ENCODE results near the gene OGDHL. TPM values are rescaled to one million over a fixed set of nuclear protein-coding genes. Genes with fewer than 3 reads are reported as not detected.

Gene OGDHL
- total RNA-seq, 4 donors from 2014 or later: not detected

GRCh38 chr10:49736564-49737113 lies 25.5 kb downstream of the OGDHL start:
- no peak for TF ChIP-seq CTCF (IDR thresholded peaks at IDR 0.05; ENCODE audit: low read depth)

- TF ChIP-seq CTCF (IDR thresholded peaks at IDR 0.05; ENCODE audit: low read depth): no peak
Measured at GRCh38 chr10:49735848-49736563, 26.1 kb downstream of the OGDHL start.

- no peak for TF ChIP-seq CTCF (IDR thresholded peaks at IDR 0.05; ENCODE audit: low read depth)
Measured at GRCh38 chr10:49735161-49735560, 27.0 kb downstream of the OGDHL start.

- no peak for TF ChIP-seq CTCF (IDR thresholded peaks at IDR 0.05; ENCODE audit: low read depth)
Measured at GRCh38 chr10:49734676-49735075, 27.4 kb downstream of the OGDHL start.

GRCh38 chr10:49733866-49734265 lies 28.3 kb downstream of the OGDHL start:
- no peak for TF ChIP-seq CTCF (IDR thresholded peaks at IDR 0.05; ENCODE audit: low read depth)

GRCh38 chr10:49726593-49726992 lies 35.5 kb downstream of the OGDHL start:
- TF ChIP-seq CTCF (IDR thresholded peaks at IDR 0.05; ENCODE audit: low read depth): no peak

GRCh38 chr10:49713266-49713665 lies 48.9 kb downstream of the OGDHL start:
- no peak for TF ChIP-seq CTCF (IDR thresholded peaks at IDR 0.05; ENCODE audit: low read depth)
